ENCODE data around the gene HMCN2. TPM values are rescaled to one million over a fixed set of nuclear protein-coding genes. Genes with fewer than 3 reads are reported as not detected.
A peak's percentile ranks its signal among the peaks of the same experiment; 100 is the strongest.

HMCN2 gene
- total RNA-seq, 1 donor from 2014 or later, result 0.15 TPM

DNA sequence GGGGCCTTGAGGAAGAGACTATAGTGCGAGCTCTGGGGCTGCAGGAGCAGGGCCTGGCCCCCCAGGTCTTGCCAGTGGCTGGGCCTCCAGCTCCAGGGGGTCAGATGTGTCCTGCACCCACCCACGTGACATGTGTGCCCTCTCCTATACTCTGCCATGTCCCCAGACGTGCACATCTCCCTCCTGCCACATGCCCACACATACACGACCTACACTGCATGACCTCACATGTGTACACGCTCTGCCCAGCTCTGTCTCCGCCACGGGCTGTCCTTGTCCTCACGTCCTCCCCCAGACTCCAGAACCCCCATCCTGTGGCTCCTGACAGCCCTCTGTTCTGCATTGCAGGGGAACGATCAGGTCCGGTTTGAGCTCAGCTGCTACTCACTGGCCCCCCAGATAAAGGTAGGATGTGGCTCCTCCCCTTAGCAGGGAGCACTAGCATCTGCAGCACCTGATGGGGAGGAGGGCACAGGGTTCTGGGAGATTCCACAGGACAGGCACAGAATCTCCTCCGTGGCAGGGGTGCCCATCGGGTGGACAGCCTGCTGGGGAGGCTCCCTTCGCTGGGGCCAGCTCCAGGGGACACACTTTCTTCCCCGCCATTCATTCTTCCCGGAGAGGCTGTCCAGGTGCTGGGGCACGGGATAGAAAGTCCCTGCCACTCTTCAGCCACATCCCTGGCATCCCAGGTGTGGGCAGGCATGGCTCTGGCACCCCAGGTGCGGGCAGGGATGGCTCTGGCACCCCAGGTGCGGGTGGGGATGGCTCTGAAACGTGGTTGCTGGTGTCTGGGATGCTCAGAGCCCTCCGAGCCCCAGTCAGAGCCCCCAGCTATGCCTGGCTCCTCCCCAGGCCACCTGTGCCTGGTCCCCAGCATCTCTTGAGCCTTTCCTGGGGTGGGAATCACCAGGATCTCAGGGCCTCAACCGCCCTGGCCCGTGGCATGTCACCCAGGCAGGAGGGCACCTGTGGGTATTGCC, 198.5 kb downstream of the HMCN2 start:
- Histone ChIP-seq H2AFZ (replicated peaks) (no peak overlapping the region), H3K27ac (no peak overlapping the region), H3K9me3 (ENCODE audit: low read depth) (no peaks in the 10 kb centered on the region), H3K4me1 (peaks cover 34% of the 10 kb centered on the region), H3K4me2 (no peak overlapping the region), H3K4me3 (no peak overlapping the region), H3K27me3 (no peaks in the 10 kb centered on the region), H4K20me1 (ENCODE audit: low read depth) (no peaks in the 10 kb centered on the region), H3K9ac (no peak overlapping the region), H3F3A (ENCODE audit: low read depth) (peaks cover 25% of the 10 kb centered on the region), H3K36me3 (no peaks in the 10 kb centered on the region), H3K79me2 (ENCODE audit: low read depth) (no peaks in the 10 kb centered on the region)
- Mint-ChIP-seq H3K27ac (no peak overlapping the region), H3K36me3 (no peaks in the 10 kb centered on the region), H3K27me3 (ENCODE audit: insufficient read depth, low read depth) (peaks cover 26% of the 10 kb centered on the region), H3K4me3 (no peak overlapping the region), H3K4me1 (peaks cover 33% of the 10 kb centered on the region), H3K9me3 (no peaks in the 10 kb centered on the region)
- DNase-seq (ENCODE audit: low spot score), result no peak
- TF ChIP-seq EZH2 (IDR thresholded peaks at IDR 0.05), result no peak
- TF ChIP-seq, protein P1, sequence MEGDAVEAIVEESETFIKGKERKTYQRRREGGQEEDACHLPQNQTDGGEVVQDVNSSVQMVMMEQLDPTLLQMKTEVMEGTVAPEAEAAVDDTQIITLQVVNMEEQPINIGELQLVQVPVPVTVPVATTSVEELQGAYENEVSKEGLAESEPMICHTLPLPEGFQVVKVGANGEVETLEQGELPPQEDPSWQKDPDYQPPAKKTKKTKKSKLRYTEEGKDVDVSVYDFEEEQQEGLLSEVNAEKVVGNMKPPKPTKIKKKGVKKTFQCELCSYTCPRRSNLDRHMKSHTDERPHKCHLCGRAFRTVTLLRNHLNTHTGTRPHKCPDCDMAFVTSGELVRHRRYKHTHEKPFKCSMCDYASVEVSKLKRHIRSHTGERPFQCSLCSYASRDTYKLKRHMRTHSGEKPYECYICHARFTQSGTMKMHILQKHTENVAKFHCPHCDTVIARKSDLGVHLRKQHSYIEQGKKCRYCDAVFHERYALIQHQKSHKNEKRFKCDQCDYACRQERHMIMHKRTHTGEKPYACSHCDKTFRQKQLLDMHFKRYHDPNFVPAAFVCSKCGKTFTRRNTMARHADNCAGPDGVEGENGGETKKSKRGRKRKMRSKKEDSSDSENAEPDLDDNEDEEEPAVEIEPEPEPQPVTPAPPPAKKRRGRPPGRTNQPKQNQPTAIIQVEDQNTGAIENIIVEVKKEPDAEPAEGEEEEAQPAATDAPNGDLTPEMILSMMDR (IDR thresholded peaks at IDR 0.05), result no peak
- no peak for TF ChIP-seq EZH2phosphoT487 (IDR thresholded peaks at IDR 0.05)

DNA sequence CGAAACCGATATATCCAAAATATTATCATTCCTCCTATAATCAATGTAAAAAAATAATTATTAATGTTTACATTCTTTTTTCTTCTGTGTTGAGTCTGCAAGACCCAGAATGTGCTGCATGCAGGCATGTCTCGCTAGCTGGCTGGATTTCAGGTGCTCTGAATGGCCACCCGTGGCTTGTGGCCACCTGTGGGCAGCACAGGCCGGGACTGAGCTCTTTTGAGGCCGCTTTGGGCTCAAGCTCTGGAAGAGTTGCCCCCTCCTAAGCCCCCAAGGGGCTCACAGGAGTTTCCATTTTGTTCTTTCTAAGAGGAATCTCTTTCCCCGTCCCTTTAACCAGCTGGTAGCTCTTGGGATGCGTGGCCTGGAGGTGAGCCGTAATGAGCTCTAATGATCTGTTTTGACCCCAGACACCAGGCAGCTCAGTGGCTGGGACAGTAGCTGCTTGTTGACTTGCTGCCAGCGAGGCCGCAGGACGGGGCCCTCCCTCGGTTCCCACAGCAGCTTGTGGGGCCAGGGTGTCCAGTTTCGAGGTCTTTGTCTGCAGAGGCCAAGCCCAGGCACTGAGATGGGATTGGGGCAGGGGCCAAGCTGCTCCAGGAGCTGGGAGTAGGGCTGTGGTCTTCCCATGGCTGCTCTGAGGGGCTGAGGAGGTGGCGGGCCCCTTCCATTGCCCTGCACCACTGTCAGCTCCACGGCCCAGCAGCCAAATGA, 200.0 kb downstream of the HMCN2 start:
- peak; percentile 88 for DNase-seq (ENCODE audit: low spot score)
- H3K79me2 ChIP-seq (ENCODE audit: low read depth), result no peaks in the 10 kb centered on the region
- peaks cover 18% of the 10 kb centered on the region for H3K27me3 Mint-ChIP-seq (ENCODE audit: insufficient read depth, low read depth)
- no peaks in the 10 kb centered on the region for H3K27me3 ChIP-seq
- H3K36me3 ChIP-seq, result no peaks in the 10 kb centered on the region
- H3K9me3 Mint-ChIP-seq, result no peaks in the 10 kb centered on the region
- H3K36me3 Mint-ChIP-seq, result no peaks in the 10 kb centered on the region
- H2AFZ ChIP-seq (replicated peaks), result no peak overlapping the region
- no peak overlapping the region for H3K27ac Mint-ChIP-seq
- peaks cover 35% of the 10 kb centered on the region for H3K4me1 Mint-ChIP-seq
- H3K9me3 ChIP-seq (ENCODE audit: low read depth), result no peaks in the 10 kb centered on the region
- H3K9ac ChIP-seq, result no peak overlapping the region
- H3K4me1 ChIP-seq, result peaks cover 34% of the 10 kb centered on the region
- H3F3A ChIP-seq (ENCODE audit: low read depth), result peaks cover 32% of the 10 kb centered on the region
- H3K4me3 Mint-ChIP-seq, result no peak overlapping the region
- TF ChIP-seq EZH2 (IDR thresholded peaks at IDR 0.05), result no peak
- TF ChIP-seq, protein P1 (IDR thresholded peaks at IDR 0.05), result peak; percentile 15
- TF ChIP-seq EZH2phosphoT487 (IDR thresholded peaks at IDR 0.05), result no peak
- no peaks in the 10 kb centered on the region for H4K20me1 ChIP-seq (ENCODE audit: low read depth)
- peak overlapping the region; percentile 47 for H3K4me2 ChIP-seq
- no peak overlapping the region for H3K4me3 ChIP-seq
- peak overlapping the region; percentile 56 for H3K27ac ChIP-seq

DNA sequence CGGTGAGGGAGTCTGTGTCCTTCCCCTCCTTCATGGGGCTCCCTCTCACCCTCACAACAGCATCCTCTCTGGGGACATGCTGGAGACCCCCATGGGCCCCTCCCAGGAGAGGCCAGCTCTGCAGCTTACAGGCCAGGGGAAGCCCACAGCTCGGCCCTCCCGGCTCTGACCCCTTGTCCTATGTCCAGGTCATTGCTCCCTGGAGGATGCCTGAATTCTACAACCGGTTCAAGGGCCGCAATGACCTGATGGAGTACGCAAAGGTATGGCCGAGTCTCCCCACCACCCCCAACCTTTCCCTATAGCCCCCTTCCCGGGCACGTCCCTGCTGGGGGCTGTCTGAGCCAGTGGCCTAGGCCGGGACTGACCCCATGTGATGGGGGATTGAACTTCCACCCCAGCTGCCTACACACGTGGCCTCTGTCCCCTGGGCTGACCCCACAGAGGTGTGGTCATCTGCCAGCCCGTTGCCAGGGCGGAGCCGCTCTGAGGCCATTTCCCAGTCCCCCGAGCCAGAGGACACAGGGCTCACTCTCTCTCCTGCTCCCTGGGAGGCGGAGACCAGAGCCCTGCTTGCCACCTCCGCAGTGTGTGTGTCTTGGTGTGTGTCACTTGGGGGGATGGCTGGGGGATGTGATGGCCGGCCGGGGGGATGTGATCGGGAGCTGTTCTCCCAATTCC, 201.1 kb downstream of the HMCN2 start:
- H3K27me3 ChIP-seq, result no peaks in the 10 kb centered on the region
- peaks cover 32% of the 10 kb centered on the region for H3F3A ChIP-seq (ENCODE audit: low read depth)
- H3K79me2 ChIP-seq (ENCODE audit: low read depth), result no peaks in the 10 kb centered on the region
- no peak overlapping the region for H3K27ac ChIP-seq
- no peak overlapping the region for H3K9ac ChIP-seq
- Mint-ChIP-seq H3K27me3 (ENCODE audit: insufficient read depth, low read depth) (peaks cover 15% of the 10 kb centered on the region), H3K9me3 (no peaks in the 10 kb centered on the region), H3K27ac (no peak overlapping the region), H3K4me3 (no peak overlapping the region), H3K4me1 (peaks cover 42% of the 10 kb centered on the region), H3K36me3 (no peaks in the 10 kb centered on the region)
- no peak overlapping the region for H2AFZ ChIP-seq (replicated peaks)
- H3K4me2 ChIP-seq, result peak overlapping the region; percentile 47
- no peaks in the 10 kb centered on the region for H3K36me3 ChIP-seq
- peak; percentile 13 for DNase-seq (ENCODE audit: low spot score)
- H3K4me1 ChIP-seq, result peaks cover 41% of the 10 kb centered on the region
- no peak overlapping the region for H3K4me3 ChIP-seq
- no peaks in the 10 kb centered on the region for H3K9me3 ChIP-seq (ENCODE audit: low read depth)
- no peak for TF ChIP-seq EZH2 (IDR thresholded peaks at IDR 0.05)
- no peak for TF ChIP-seq EZH2phosphoT487 (IDR thresholded peaks at IDR 0.05)
- TF ChIP-seq, protein P1 (IDR thresholded peaks at IDR 0.05), result no peak
- no peaks in the 10 kb centered on the region for H4K20me1 ChIP-seq (ENCODE audit: low read depth)

Data from neural progenitor cell (in vitro differentiated cells).